ENCODE measurements around the gene ATL3. TPM values are rescaled to one million over a fixed set of nuclear protein-coding genes. Genes with fewer than 3 reads are reported as not detected.

Gene ATL3
- total RNA-seq, 4 donors from 2014 or later, result 64.9 to 97.2 (median 70.9) TPM

- WGBS, 2 donors, result 47 to 61% methylated on average over 10 of the region's 10 CpGs
- no peak overlapping the region for H3K4me3 ChIP-seq (ENCODE audit: low read depth, poor library complexity, severe bottlenecking)
- intact Hi-C loops (cut with DNase I; ENCODE audit: low total_unique reads), result no loop called here
- TF ChIP-seq POLR2A (IDR thresholded peaks at IDR 0.05), result no peak
- TF ChIP-seq CTCF (IDR thresholded peaks at IDR 0.05), result no peak
- peak in 1 of 2 donors; percentile 56 for DNase-seq (ENCODE audit: low spot score in 2 of 2)
Observed at GRCh38 chr11:63574856-63575602, 96.1 kb downstream of the ATL3 start.

Other genes with a start within 250 kb of the ATL3 start
- gene PLAAT5, start 180.2 kb downstream of the ATL3 start, total RNA-seq, result 1 to 10 TPM in 3 of 4 donors, under 1 TPM in 1; 0.91 to 3.8 (median 1.2) TPM
- gene LGALS12, start 165.3 kb downstream of the ATL3 start, total RNA-seq, result 1 to 10 TPM in 1 of 4 donors, under 1 TPM in 2, not detected in 1; 0.17 to 2.5 (median 0.84) TPM
- gene PLAAT4, start 134.6 kb downstream of the ATL3 start, total RNA-seq, result 1 to 10 TPM; 2.2 to 8.3 (median 6.2) TPM
- 1 to 10 TPM in 1 of 4 donors, not detected in 3; 4.3 TPM for gene PLAAT2, start 108.0 kb downstream of the ATL3 start, total RNA-seq
- 10 to 100 TPM in 3 of 4 donors, 1 to 10 TPM in 1; 9.8 to 15.1 (median 12.3) TPM for gene PLAAT3, start 56.9 kb downstream of the ATL3 start, total RNA-seq
- 100 to 1,000 TPM; 124 to 192 (median 148) TPM for gene RTN3, start 10.1 kb upstream of the ATL3 start, total RNA-seq
- gene ZFTA, start 97.4 kb upstream of the ATL3 start, total RNA-seq, result 1 to 10 TPM; 7.8 to 9.8 (median 8.6) TPM
- 1 to 10 TPM; 5.1 to 8.3 (median 6.0) TPM for gene SPINDOC, start 142.1 kb upstream of the ATL3 start, total RNA-seq
- gene MARK2, start 167.7 kb upstream of the ATL3 start, total RNA-seq, result 10 to 100 TPM; 78.3 to 87.2 (median 81.2) TPM
- gene RCOR2, start 245.8 kb upstream of the ATL3 start, total RNA-seq, result under 1 TPM in 1 of 4 donors, not detected in 3; 0.16 TPM

Data from lower leg skin (tissue), 4 donors.